HG03097 (cell line): ENCODE measurements around the gene PCCA.
"Not testable (repeated sequence)": the region's sequence is repeated elsewhere in the genome, so short reads cannot be mapped to it uniquely, and the experiment has no call there.

Experiments used
- ATAC-seq: cut with Tn5 transposase; IDR thresholded peaks from one replicate; pipeline ENCODE4 v1.9.1; 2021; ENCODE audit not compliant: unreplicated experiment, low FRiP score

Gene PCCA

GRCh38 chr13:100230769-100231149 lies 141.9 kb downstream of the PCCA start:
- ATAC-seq = no peak

- ATAC-seq = no peak
Observed at GRCh38 chr13:100231176-100231575, 142.3 kb downstream of the PCCA start.

- no peak for ATAC-seq
Observed at GRCh38 chr13:100234006-100234405, 145.1 kb downstream of the PCCA start.

- no peak for ATAC-seq
Observed at GRCh38 chr13:100234524-100235136, 145.7 kb downstream of the PCCA start.

GRCh38 chr13:100235311-100235901 lies 146.5 kb downstream of the PCCA start:
- peak; percentile 65 for ATAC-seq

GRCh38 chr13:100240109-100240779 lies 151.4 kb downstream of the PCCA start:
- no peak for ATAC-seq

- ATAC-seq = no peak
Observed at GRCh38 chr13:100244431-100244830, 155.5 kb downstream of the PCCA start.

- ATAC-seq = no peak
Observed at GRCh38 chr13:100245104-100245503, 156.2 kb downstream of the PCCA start.

- no peak for ATAC-seq
Observed at GRCh38 chr13:100247937-100248336, 159.0 kb downstream of the PCCA start.

- ATAC-seq = no peak
Observed at GRCh38 chr13:100254002-100254401, 165.1 kb downstream of the PCCA start.

GRCh38 chr13:100262404-100262803 lies 173.5 kb downstream of the PCCA start:
- no peak for ATAC-seq

GRCh38 chr13:100266026-100266425 lies 177.1 kb downstream of the PCCA start:
- ATAC-seq = no peak

GRCh38 chr13:100269837-100270236 lies 180.9 kb downstream of the PCCA start:
- ATAC-seq = no peak

- ATAC-seq = no peak
Observed at GRCh38 chr13:100273138-100273537, 184.2 kb downstream of the PCCA start.

- no peak for ATAC-seq
Observed at GRCh38 chr13:100273552-100273951, 184.7 kb downstream of the PCCA start.

GRCh38 chr13:100274942-100275506 lies 186.1 kb downstream of the PCCA start:
- no peak for ATAC-seq

- ATAC-seq = no peak
Observed at GRCh38 chr13:100275746-100276145, 186.9 kb downstream of the PCCA start.

GRCh38 chr13:100280681-100281080 lies 191.8 kb downstream of the PCCA start:
- no peak for ATAC-seq

GRCh38 chr13:100282306-100282705 lies 193.4 kb downstream of the PCCA start:
- not testable (repeated sequence) for ATAC-seq

GRCh38 chr13:100290165-100290801 lies 201.4 kb downstream of the PCCA start:
- no peak for ATAC-seq

- no peak for ATAC-seq
Observed at GRCh38 chr13:100291624-100292023, 202.7 kb downstream of the PCCA start.
